ENCODE results near the gene ROBO1.

The ROBO1 gene

DNA sequence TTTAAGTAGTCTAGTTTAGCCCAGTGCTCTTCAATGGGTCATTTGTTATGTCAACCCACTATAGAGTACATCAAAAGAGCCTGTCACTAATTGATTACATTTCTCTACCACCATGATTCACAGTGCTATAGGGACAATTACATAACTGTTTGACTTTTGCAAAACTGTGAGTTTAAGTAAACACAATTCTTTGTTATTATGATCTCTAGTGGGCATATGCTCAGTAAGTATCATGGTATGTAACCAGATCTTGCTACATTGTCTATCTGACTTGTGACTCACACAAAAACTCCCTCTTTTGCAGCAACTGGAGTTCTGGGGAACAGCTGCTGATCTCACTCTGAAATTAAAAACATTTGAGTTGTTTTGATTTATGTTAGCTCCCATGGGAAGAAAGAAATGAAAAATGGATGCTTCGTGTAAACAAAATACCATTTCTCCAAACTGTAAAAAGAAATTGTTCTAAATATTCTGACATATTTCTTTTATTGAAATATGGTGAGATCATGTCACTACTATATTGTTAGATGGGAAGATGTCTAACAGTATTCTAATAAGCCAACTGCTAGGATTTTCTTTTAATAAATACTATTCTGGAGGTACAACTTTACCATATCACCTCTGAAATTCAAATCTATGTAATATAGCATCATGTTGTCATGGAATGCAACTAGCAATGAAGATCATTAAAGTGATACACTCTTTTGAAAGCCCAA lies 470.4 kb downstream of the ROBO1 start:
- no peak for DNase-seq

DNA sequence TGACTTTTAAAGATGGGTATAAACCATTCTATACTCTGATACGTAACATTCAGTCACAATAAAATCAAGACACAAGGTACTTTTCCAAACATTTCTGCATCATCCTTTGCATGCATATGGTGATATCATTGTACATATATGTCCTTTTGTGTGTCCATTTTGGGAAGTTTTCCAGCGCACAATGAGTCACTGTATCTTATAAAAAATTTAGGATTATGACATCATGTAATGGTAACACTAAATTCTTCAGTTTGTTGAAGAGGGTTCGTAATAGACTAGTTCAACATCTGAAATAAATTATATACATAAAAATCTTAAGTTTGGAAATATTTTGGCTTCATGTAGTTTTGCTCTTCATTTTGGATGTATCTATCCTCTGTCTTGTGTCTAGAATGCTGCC lies 480.9 kb downstream of the ROBO1 start:
- no peak for DNase-seq

DNA sequence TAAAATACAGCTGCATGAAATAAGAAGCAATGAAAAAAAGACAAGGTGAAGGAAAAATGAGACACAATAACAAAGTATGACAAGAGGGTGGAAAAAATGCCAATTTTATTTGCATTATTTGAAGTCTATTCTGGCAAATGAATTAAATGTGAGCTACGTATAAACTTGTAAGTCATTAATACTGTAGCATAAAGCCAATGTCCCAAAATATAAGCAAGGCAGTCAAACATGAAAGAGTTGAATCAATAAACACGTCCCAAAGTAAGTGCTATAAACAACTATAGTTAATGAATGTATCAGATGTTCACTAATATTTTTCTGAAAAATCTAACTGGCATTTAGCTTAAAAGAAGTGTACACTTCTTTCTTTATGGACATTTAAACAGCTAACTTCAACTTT lies 481.9 kb downstream of the ROBO1 start:
- DNase-seq, result no peak

DNA sequence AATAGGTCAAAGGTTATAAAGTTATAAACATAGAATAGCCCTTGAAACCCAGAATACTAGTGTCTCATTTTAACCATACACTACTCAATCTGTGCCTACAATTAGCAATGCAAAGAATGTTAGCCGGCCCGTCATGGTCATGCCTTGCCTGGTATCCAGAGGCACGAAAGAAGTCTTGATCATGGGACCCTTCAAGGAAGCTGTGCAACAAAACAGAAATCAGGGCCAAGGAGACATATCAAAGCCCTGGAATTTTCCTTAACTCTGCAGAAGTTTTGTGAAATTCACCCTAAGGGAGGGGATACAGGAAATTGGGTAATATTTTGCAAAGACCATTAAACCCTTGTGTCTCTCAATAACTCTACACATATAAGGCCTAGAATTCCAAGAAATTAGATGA lies 482.4 kb downstream of the ROBO1 start:
- DNase-seq, result no peak

DNA sequence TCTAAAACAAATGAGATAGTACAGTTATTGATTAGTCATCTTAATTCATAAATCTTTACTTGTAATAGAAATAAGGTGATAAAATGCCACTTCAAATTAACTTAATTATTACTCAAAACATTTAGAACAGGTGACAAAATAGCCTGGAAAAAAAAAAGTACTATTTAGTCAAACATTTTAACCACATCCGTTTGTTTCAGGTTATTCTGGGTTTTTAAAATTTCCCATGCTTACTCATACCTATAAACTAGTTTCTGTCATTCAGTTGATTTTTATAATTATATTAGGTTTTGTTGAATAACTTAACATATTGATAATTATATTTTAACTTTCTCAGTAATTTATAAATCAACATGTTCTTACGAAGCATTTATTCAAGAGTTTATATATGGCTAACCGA lies 483.0 kb downstream of the ROBO1 start:
- DNase-seq, result no peak

DNA sequence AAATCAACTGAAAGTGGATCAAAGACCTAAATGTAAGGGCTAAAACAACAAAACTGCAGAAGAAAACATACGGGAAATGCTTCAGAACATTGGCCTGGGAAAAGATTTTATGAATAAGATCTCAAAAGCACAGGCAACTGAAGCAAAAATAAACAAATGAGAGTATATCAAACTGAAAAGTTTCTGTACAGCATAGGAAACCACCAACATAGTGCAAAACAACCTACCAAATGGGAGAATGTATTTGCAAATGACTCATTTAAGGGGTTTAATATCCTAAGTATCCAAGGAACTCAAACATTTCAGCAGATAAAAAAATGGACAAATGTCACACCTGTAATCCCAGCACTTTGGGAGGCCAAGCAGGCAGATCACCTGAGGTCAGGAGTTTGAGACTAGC lies 489.1 kb downstream of the ROBO1 start:
- DNase-seq, result no peak

DNA sequence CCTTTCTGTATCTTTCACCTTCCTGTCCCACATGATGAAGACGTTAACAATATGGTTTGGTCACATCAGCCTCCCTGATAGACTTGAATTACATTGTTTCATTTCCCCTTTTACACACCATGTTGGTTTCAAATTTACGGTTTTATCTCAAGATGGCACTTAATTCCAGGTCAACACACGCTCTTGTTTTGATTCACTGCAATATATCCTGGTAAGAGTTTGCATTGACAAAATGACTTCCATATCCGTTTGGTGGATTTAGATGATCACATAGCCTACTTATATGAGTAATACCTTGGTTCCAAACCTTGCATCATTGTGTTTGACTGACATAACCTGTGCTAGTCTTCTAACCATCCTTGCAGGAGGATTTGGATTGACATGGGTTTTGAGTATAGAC lies 499.4 kb downstream of the ROBO1 start:
- no peak for DNase-seq

DNA sequence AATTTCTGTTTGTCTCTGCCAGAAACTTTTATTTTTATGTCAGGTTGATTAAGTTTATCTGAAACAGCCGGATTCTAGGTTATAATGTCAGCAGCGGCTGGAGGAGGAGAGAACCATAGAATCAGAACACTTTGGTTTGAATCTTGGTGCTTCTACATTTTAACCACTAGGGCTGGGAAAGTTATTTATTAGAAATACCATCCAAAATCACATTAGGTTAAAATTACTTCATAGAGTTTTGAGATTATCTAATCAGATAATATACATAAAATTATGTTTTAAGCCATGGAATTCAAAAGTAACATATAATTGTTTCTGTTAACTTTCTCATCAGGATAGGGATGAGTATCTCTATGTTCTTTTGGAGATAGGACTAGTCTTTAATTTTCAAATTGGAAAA lies 502.9 kb downstream of the ROBO1 start:
- DNase-seq, result no peak

DNA sequence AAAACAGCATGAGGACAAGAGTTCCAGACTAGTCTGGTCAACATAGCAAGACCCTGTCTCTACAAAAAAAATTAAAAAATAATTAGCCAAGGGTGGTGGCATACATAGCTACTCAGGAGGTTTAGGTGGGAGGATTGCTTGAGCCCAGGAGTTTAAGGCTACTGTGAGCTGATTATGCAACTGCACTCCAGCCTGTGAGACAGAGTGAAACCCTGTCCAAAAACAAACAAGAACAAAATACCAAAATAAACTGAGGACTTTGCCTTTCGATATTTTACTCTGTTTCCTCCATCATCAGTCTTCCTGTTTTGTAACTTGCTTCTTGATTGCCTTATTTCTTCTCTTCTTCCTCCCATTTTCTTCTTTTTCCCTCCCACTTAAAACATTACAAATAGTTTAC lies 504.4 kb downstream of the ROBO1 start:
- no peak for DNase-seq

DNA sequence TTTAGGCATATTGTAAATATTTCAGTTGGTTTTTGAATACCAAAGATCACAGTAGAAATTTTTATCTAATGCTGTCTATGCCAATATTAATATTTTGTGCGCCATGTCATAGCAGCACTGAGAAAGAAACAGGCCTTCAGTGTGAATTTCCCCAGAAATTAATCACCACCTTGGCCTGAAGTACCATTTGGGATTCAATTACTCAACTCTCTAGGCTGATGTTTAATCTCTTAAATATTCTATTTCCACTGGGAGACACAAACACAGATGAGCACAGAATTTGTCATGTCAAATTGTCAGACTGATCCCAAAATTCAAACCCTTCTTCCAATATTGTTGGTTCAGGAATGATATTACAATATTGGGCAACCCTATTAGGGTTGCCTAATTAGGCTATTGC lies 509.3 kb downstream of the ROBO1 start:
- DNase-seq, result no peak

DNA sequence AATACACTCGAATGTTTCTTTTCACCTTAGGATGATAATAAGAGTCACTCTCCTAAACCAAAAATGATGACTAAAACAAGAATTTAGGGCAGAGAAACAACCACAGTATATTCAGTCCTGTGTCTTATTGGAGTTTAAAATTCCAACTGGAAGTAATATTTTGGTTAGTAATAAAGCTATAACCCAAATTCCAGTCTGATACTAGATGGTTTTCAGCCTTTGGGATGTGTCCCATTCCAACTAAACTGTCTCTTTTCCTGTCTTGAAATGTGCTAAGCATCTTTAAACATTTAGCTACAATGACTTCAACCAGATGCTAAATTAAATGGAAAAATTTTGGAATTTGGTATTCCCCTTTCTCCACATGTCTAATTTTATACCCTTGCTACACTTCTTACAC lies 510.0 kb downstream of the ROBO1 start:
- no peak for DNase-seq

DNA sequence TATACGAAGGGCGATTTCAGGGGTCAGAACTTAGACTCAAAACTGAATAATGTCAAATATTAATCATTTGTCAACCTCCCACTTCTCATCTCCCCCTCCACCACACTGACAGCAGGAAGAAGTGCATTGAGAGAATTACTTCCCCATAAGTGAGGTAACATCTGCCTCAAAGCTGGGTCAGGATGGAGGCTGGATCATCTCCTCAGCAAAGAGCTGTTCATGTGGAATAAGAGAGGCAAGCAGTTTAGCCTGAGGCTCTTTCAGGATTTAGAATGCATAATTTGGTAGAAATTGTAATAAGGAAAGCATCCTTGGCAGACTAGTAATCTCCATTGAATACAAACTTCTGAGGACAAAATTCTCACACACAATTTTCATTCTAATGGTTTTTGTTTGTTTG lies 512.1 kb downstream of the ROBO1 start:
- no peak for DNase-seq

DNA sequence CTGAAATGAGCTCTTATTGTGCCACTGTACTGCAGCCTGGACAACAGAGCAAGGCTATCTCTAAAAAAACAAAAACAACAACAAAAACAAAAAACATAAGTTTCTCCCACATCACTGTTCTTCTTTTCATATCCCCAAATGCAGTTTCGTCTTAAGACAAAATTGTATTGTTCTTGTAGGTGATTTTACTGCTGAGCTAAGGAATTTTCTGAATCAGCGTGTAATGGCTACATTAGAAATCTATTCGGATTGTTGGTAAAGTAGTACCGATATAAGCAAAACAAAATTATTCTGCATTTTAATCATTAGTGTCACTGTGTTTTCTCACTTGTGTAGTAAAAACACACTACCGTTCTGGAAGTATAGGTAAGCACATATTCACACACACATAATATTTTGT lies 512.5 kb downstream of the ROBO1 start:
- no peak for DNase-seq

DNA sequence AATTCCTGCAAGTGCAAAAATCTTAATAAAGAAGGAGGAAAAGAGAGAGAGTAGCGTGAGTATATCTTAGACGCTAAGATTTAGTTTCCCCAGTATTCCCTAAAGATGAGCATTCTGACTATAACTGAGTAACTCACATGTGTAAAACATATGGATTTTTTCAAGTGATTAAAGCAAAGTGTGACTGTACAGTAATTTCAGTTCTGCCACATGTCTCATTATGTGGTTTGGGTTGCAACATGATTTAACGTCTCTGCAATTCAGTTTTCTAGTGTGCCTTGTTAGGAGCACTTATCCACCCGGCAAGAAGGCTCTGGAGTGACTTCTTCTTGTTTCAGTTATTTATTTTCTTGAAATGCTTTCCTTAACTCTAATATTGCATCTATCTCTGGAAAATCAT lies 514.1 kb downstream of the ROBO1 start:
- DNase-seq, result peak; percentile 5

DNA sequence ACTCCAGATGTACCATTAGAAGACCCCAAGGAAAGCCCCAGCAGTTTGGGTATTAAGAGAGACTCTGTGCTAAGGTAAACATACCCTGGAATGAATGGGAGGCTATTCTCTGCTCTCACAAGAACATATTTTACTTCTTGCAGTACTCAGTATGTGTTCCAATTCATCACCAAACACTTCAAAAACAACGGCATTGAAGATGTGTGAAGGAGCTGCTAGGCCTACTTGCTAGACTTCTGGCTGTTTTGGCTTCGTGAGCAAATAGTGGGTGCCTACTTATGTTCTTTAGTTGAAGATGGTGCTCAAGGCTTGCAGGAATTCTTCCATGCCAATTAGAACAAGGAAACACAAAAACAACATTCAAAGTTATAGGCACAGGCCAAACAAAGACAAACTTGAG lies 514.5 kb downstream of the ROBO1 start:
- no peak for DNase-seq

DNA sequence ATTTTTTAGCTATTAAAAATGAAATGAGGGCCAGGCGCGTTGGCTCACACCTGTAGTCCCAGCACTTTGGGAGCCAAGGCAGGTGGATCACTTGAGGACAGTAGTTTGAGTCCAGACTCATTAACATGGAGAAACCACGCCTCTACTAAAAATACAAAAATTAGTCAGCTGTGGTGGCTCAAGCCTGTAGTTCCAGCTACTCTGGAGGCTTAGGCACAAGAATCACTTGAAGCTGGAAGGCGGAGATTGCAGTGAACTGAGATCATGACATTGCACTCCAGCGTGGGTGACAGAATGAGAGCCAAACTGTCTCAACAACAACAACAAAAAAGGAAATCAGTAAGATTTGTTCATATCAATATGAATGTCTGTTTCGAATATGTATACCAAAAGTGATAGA lies 517.1 kb downstream of the ROBO1 start:
- DNase-seq, result no peak

DNA sequence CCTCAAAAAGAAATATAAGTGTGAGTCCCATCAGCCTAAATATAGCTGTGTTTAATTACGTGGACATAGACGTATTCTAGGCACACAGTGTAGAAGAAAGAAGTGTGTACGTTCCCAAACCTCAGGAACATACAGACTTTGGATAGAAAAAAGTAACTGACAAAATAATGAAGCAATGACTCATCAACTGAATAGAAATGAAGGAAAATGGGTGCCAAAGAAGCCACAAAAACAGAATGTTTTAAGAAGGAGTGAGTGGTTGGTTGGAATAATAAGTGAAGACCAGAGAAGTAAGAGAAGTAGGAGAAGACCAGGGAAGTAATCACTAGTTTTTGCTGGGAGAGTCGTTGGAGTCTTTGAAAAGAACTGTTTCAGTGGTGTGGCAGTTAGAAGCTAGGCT lies 518.1 kb downstream of the ROBO1 start:
- DNase-seq, result no peak

DNA sequence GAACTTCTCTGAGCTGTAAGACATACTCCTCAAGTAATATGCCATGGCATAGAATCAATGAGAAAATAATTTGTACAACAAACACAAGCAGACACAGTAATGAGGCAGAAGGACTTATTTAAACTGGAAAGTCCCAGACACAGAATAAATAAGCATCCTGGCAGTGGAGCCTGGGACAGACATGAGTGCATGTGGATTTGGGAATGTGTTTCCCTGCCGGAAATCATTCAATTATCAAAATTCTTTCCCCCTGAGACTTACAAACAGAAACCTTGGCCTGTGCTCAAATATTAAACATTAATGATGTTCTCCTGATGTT lies 520.1 kb downstream of the ROBO1 start:
- DNase-seq, result no peak

DNA sequence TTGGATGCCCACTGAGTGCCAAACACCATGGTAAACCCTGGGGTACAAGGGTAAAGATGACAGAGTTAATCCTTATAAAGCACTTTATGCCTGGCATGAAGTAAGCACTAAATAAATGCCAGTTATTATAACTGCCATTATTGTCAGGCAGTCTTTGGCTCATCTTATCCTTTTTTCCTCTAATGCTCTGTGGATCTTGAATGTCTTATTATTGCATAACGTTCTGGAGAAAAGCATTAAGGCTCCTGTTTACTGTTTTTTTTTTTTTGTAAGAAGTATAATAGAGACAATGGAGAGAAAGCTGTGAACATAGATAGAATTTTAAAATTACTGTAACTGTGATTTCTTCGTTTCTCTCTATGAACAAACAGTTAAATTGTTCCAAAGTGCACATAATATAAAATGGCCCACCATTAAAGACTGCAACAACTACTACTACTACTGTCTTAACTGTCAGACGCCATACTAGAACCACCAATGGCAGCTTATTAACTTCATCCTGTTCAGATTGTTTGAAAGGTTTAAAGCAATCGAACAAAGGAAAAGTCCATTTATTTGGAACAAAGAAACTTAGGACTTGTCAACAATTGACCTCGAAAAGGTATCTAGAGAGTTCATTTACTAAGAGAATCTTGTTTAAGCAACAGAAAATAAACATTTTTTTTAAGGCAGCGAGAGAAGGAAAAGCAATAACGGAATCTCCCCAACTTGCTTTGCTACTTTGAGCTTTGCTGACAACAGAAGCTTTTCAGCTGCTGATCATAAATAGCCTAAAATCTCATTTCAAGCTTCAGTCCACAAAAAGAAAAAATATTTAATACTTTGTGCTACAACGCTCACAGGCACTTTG lies 520.7 kb downstream of the ROBO1 start:
- DNase-seq, result no peak

DNA sequence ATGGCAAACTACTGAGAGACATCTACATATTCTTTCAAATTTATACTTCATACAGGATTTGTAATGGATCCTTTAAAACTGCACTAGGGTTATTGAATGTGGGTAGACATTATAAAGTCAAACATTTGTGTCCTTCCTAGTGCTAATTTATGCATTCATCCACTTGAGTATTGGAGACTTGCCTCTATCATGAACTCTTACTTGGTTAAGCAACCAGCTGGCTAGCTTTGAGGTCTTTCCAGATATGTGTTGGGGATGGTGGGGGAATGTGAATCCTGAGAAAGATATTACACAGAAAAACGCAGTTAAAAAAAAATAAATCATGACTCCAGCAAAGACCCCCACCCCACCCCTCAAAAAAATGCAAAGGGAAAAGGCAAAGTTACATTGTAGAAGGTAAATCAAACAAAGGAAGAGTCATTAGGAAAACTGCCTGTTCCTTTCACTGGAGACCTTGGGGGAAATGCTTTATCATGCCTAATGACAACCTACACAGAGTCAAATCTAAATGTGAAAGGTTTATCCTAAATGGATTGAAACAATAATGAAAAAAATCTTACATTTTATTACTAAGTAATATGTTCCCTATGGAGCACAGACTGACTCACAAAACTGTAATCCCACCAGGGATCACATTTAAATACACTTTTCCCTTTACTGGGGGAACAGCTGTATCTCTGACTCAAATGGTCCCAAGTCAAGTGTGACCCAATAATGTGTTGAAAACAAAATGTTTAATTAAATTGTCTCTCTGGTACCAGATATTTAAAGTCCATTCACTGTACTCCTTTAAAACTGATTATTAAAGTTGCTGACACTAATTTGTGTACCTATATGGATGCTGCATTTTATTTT lies 522.3 kb downstream of the ROBO1 start:
- no peak for DNase-seq

DNA sequence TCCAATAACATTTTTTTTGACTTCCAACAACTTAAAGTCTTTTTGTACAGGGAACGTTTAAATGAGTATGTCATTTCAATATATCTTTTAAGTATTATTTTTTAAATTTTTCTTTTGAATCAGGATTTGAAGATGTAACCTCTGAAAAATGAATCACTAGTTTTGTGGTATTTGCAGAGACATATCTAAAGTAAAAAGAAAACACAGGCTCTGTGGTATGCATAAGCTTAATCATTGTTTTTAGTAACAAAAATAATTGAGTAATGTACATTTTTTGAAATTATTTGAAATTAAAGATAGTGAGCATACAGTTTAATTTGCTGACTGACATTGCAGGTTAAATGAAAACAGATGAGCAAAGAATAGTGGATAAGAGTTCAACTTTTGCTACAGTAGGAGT lies 531.3 kb downstream of the ROBO1 start:
- DNase-seq, result no peak

DNA sequence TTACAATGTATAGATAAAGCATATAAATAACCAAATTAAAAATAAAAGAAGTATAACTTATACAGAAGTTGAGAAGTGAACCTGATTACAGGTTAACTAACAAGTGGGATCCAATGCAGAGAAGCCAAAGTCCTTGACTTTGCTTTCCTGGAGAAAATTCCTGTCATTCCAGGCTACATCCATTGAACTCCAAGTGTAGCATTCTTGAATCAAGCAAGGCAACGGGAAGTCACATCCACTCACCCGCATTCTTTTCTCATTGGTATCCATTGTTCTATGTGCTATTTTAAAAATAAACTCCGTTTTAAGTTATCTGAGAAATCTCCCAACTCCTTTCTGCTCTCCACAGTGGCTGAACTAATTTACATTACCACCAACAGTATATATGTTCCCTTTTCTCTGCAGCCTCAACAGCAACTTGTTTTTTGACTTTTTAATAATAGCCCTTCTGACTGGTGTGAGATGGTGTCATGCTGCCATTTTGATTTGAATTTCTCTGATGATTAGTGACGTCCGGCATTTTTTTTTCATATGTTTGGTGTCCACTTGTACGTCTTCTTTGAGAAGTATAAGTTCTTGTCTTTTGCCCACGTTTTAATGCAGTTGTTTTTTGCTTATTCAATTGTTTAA lies 534.3 kb downstream of the ROBO1 start:
- no peak for DNase-seq

DNA sequence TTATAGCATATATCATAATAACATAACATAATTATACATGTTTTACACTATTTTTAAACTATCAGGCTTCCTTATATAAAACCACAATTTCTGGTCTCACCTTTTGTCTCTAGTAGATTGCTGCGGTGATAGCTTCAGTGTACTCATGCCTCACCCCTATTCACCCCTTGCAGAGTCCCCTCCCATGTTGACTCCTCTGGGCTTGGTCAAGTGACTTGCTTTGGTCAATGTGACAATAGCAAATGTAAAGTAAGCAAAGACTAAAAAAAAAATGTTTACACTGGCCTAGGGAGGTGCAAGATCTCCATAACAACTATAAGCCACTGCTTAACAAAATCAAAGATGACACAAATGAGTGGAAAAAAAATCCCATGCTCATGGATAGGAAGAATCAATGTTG lies 537.5 kb downstream of the ROBO1 start:
- no peak for DNase-seq
